BLaER1 (cell line): ENCODE data around the gene RLBP1.

Source experiments
- H3K27ac ChIP-seq: shearing (Covaris generic); formaldehyde crosslinking; 2 replicates; pipeline ENCODE4 v1.8.1; 2022
- H3K27me3 ChIP-seq: shearing (Covaris generic); formaldehyde crosslinking; 2 replicates; pipeline ENCODE4 v1.8.1; 2022
- H3K36me3 ChIP-seq: shearing (Covaris generic); formaldehyde crosslinking; 2 replicates; pipeline ENCODE4 v1.8.1; 2022
- H3K4me1 ChIP-seq: shearing (Covaris generic); formaldehyde crosslinking; 2 replicates; pipeline ENCODE4 v1.8.1; 2022
- H3K4me2 ChIP-seq: shearing (Covaris generic); formaldehyde crosslinking; 2 replicates; pipeline ENCODE4 v1.8.1; 2022
- H3K4me3 ChIP-seq: shearing (Covaris generic); formaldehyde crosslinking; 2 replicates; pipeline ENCODE4 v1.8.1; 2022
- H3K9ac ChIP-seq: shearing (Covaris generic); formaldehyde crosslinking; 2 replicates; pipeline ENCODE4 v1.8.1; 2022
- H3K9me3 ChIP-seq: shearing (Covaris generic); formaldehyde crosslinking; 2 replicates; pipeline ENCODE4 v1.8.1; 2022
- H4K20me1 ChIP-seq: shearing (Covaris generic); formaldehyde crosslinking; 2 replicates; pipeline ENCODE4 v1.8.1; 2022
- Cebpa-rat ChIP-seq: shearing (Covaris generic); IDR thresholded peaks from 2 replicates; pipeline ENCODE4 v1.8.1; 2022

RLBP1 gene

DNA sequence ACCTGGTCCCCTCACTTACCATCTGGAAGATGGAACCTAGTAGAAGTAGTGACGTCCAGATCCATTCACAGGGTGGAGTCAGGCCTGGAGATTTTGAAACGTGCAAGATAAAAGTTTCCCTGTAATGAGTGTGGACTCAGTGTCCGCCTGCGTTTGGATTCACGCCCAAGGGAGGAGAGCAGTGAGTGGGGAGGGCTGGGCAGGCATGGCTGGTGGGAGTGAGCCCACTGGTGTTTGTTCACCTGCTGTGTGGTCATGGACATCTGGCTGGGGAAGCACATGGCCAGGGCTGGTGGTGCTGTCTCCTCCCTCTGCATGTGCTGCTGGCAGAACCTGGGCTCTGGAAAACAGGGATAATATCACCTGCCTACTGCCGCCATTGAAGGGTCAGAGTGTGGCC is 37.0 kb downstream of the RLBP1 start:
- Histone ChIP-seq H3K9me3 (no peaks in the 10 kb centered on the region), H3K4me2 (no peak overlapping the region), H3K4me3 (no peak overlapping the region), H3K9ac (no peak overlapping the region), H3K27ac (no peak overlapping the region), H3K36me3 (peaks cover 77% of the 10 kb centered on the region), H3K4me1 (no peaks in the 10 kb centered on the region), H4K20me1 (no peaks in the 10 kb centered on the region), H3K27me3 (no peaks in the 10 kb centered on the region)
- no peak for TF ChIP-seq Cebpa-rat

DNA sequence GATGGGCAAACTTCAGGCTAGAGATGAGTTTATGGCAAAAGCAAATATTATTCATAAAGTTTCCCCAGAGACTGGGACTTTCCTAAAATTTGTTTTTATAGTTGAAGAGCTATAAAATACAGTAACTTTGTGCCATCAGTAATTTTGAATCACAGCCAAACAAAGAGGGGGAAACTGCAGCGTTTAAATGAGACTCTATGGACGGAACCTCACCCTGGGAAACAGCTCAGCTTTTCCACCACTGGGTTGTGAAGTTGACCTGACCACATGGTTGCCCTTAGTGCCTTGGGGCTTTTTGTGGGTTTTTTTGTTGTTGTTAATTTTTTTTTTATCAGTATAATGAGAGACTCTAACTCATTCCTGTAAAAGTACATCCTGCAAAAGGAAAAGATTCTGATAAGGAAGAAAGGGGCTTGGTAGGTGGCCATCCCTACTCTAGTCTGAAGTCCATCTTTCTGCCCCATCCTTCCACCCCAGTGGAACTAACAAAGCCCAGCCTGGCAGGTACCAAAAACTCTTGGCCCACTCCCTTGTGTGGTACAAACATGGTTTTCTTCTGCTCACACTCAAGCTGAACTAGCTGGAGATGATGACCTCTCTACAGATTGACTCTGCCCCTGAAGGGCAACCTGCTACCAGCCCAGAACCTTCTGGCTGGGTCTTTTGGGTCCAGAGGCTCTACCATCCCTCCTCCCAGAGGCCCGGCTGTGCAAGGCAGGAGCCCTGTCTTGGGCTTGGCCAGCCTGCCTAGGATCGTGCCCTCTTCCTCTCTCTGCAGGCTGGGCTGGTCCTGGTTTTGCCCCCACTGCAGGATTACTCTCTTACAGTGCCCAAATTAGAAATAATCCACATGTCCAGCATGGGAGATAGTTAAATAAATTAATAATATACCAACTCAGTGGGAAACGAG is 41.2 kb downstream of the RLBP1 start:
- no peaks in the 10 kb centered on the region for H3K27me3 ChIP-seq
- 0 out of 2 replicates have a peak, but pooled peaks cover 3% of the 10 kb centered on the region for H4K20me1 ChIP-seq
- no peak overlapping the region for H3K4me3 ChIP-seq
- no peak overlapping the region for H3K27ac ChIP-seq
- no peak overlapping the region for H3K9ac ChIP-seq
- peaks cover 78% of the 10 kb centered on the region for H3K36me3 ChIP-seq
- no peaks in the 10 kb centered on the region for H3K9me3 ChIP-seq
- TF ChIP-seq Cebpa-rat: no peak
- no peak overlapping the region for H3K4me2 ChIP-seq
- H3K4me1 ChIP-seq: peaks cover 7% of the 10 kb centered on the region; the same call in 1 of the 2 replicates

DNA sequence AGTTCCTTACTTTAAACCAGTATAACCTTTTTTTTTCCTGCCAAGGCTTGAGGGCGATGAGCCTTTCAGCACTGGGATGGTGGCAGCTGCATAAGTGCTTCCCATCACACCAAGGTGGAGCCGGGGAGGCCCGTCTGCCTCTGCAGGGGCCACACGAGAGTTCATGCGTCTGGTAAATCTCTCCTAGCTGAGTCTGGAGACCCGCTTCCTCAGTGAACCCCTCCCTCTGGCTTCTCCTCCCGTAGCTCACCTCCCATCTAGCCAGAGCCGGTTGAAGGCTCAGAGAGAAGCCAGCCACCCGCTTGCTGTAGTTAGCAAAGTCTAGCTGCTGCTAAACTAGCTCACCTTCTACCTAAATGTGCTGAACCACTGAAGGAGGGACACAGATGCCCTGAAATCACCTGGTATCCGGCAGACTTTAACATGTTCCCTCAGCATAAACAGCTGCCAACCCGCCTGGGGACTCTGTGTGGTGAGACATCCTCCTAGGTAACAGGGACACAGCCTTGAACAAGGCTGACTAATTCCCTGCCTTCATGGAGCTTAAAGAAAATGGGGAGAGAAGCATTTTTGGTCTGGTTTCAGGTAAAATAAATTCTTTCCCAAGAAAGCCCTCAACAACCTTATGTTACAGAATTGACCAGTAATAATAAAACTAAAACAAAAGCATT is 42.9 kb downstream of the RLBP1 start:
- Histone ChIP-seq H3K27ac (no peak overlapping the region), H4K20me1 (0 out of 2 replicates have a peak, but pooled peaks cover 4% of the 10 kb centered on the region), H3K4me1 (peaks cover 8% of the 10 kb centered on the region; the same call in 1 of the 2 replicates), H3K27me3 (no peaks in the 10 kb centered on the region), H3K36me3 (peaks cover 74% of the 10 kb centered on the region), H3K9ac (no peak overlapping the region), H3K4me3 (no peak overlapping the region), H3K9me3 (no peaks in the 10 kb centered on the region), H3K4me2 (no peak overlapping the region)
- TF ChIP-seq Cebpa-rat: no peak

DNA sequence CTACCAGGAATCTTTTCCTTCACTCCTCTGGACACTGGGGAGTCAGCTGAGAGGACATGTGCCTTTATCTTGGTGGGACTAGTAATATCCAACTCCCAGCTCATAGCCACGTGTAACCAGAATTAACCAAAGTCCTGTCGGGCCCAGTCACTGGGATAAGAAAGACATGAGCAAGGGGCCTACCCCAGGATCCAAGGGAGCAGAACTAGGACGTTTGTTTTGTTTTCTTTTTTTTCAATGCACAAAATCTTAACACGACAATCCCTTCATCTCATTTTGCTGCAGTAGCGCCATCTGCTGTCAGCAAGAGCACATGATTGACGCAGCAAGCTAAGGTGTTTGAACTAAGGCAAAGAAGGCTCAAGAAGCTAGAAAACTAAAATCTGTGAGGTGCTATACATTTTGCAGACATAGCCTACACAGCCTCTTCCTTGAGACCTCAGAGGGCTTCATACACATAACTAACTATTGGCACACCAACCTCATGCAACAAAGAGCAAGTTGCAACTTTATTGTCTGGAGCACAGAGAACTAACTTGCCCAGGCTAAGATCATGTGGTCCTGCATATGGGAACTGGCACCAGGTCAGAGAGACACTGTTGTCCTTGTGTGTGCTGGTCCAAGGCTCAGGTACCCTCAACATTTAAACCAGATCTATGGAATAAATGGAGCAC is 43.6 kb downstream of the RLBP1 start:
- no peaks in the 10 kb centered on the region for H3K9me3 ChIP-seq
- 0 out of 2 replicates have a peak, but pooled peaks cover 4% of the 10 kb centered on the region for H4K20me1 ChIP-seq
- no peaks in the 10 kb centered on the region for H3K27me3 ChIP-seq
- no peak for TF ChIP-seq Cebpa-rat
- no peak overlapping the region for H3K27ac ChIP-seq
- H3K36me3 ChIP-seq: peaks cover 79% of the 10 kb centered on the region
- peaks cover 8% of the 10 kb centered on the region; the same call in 1 of the 2 replicates for H3K4me1 ChIP-seq
- H3K4me2 ChIP-seq: no peak overlapping the region
- H3K9ac ChIP-seq: no peak overlapping the region
- no peak overlapping the region for H3K4me3 ChIP-seq

DNA sequence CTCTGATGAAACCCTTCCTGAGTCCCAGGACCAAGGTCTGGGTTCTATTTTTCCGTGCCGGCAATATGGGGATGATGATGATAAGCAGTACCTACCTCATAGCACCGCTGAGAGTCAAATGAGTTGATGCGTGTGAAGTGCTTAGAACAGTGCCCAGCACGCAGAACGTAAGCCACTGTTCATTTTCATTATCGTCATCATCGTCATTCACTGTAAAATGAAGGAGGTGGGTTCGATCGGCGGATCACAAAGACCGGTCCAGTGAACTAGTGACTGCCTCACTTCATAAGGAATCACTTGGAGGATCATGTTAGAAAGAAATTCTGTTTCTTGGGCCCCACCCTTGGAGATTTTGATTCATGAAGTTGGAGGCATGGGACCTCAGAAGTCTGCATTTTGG is 44.3 kb downstream of the RLBP1 start:
- H3K9me3 ChIP-seq: no peaks in the 10 kb centered on the region
- no peak overlapping the region for H3K27ac ChIP-seq
- no peak overlapping the region for H3K4me2 ChIP-seq
- H3K36me3 ChIP-seq: peaks cover 74% of the 10 kb centered on the region
- H3K4me1 ChIP-seq: peaks cover 8% of the 10 kb centered on the region; the same call in 1 of the 2 replicates
- TF ChIP-seq Cebpa-rat: no peak
- H3K9ac ChIP-seq: no peak overlapping the region
- H3K4me3 ChIP-seq: no peak overlapping the region
- H4K20me1 ChIP-seq: 0 out of 2 replicates have a peak, but pooled peaks cover 4% of the 10 kb centered on the region
- H3K27me3 ChIP-seq: no peaks in the 10 kb centered on the region

DNA sequence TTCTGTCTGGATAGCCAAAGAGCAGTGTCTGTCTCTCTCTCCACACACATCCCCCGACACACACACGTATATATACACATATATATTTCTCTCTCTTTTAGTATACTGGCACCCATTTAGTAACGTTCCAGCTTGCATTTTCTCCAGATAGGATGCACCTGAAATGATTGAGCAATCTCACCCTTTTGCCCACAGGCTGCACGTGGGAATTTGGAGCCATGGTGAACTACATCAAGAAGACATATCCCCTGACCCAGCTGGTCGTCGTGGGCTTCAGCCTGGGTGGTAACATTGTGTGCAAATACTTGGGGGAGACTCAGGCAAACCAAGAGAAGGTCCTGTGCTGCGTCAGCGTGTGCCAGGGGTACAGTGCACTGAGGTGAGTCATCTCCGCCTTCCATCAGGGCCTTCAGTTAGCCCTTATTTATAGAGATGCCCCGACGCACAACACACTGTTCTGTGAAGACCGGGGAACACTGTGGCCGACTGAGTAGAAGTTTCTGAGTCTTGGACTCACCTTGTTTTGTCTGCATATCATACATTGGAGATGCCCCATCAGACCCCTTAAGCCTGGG is 45.7 kb downstream of the RLBP1 start:
- Histone ChIP-seq H3K27ac (no peak overlapping the region), H3K27me3 (no peaks in the 10 kb centered on the region), H3K4me1 (peaks cover 8% of the 10 kb centered on the region; the same call in 1 of the 2 replicates), H3K9ac (no peak overlapping the region), H4K20me1 (0 out of 2 replicates have a peak, but pooled peaks cover 4% of the 10 kb centered on the region), H3K36me3 (peaks cover 82% of the 10 kb centered on the region), H3K4me3 (no peak overlapping the region), H3K4me2 (peak overlapping the region; percentile 7; the same call in 1 of the 2 replicates), H3K9me3 (no peaks in the 10 kb centered on the region)
- no peak; the same call in 1 of the 2 replicates for TF ChIP-seq Cebpa-rat

DNA sequence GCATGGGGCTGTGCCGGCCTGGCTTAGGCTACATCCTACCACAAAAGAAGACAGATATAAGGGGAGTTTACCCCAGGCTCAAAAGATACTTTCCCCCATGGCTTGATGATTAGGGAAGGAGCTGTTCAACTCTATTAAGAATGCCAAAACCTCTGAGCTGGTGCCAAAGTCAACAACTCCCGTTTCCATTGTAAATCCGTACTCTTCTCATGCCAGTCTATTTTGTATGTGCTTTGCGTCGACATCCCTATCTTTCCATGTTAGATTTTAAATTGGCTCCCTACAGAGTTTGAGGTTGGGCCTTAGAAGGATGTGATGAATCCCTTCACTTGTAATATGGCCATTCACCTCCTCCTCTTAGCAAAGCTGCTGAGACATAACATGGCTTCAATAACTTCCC is 46.9 kb downstream of the RLBP1 start:
- Histone ChIP-seq H3K4me2 (no peak overlapping the region), H3K4me1 (peaks cover 8% of the 10 kb centered on the region; the same call in 1 of the 2 replicates), H3K9ac (no peak overlapping the region)

DNA sequence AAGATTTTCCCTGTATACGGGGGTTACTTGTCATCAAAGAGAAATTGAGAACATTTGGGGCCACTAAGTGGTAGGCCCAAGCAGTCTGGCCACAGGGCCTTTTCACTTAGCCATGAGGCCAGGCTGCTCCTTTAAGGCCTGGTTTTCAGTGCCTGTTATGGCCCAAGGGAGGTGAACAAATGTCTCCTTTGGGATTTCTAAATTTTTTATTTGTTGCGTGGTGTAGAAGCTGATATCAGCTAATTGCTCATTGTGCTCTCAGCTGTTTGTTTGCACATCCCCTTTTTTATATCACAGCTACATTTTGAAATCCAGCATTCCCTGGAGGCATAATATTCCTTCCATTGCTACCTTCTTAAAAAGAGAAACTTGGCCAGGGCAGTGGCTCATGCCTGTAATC is 48.5 kb downstream of the RLBP1 start:
- H3K27ac ChIP-seq: no peak overlapping the region
- H4K20me1 ChIP-seq: 0 out of 2 replicates have a peak, but pooled peaks cover 4% of the 10 kb centered on the region
- H3K9ac ChIP-seq: no peak overlapping the region; the same call in 1 of the 2 replicates
- H3K4me3 ChIP-seq: no peak overlapping the region
- peaks cover 63% of the 10 kb centered on the region for H3K36me3 ChIP-seq
- H3K4me2 ChIP-seq: no peak overlapping the region
- no peaks in the 10 kb centered on the region for H3K27me3 ChIP-seq
- H3K9me3 ChIP-seq: no peaks in the 10 kb centered on the region
- H3K4me1 ChIP-seq: peaks cover 8% of the 10 kb centered on the region; the same call in 1 of the 2 replicates
- no peak for TF ChIP-seq Cebpa-rat

More for the DNA sequence above, 46.9 kb downstream of the RLBP1 start:
- no peak for TF ChIP-seq Cebpa-rat
- no peaks in the 10 kb centered on the region for H3K27me3 ChIP-seq
- H3K36me3 ChIP-seq: peaks cover 70% of the 10 kb centered on the region
- H3K4me3 ChIP-seq: no peak overlapping the region
- no peak overlapping the region for H3K27ac ChIP-seq
- no peaks in the 10 kb centered on the region for H3K9me3 ChIP-seq
- H4K20me1 ChIP-seq: 0 out of 2 replicates have a peak, but pooled peaks cover 4% of the 10 kb centered on the region
